Stimulated activated CD4-positive, alpha-beta T cell treated with anti-CD3 and anti-CD28 coated beads, Interleukin-15, amount 100 ng/mL, for 24 hours (primary cell): ENCODE results near the gene ONECUT2.

Source experiments
- DNase-seq: peaks from one replicate; pipeline ENCODE4 v3.0.0-alpha.2; 2020

The ONECUT2 gene

DNA sequence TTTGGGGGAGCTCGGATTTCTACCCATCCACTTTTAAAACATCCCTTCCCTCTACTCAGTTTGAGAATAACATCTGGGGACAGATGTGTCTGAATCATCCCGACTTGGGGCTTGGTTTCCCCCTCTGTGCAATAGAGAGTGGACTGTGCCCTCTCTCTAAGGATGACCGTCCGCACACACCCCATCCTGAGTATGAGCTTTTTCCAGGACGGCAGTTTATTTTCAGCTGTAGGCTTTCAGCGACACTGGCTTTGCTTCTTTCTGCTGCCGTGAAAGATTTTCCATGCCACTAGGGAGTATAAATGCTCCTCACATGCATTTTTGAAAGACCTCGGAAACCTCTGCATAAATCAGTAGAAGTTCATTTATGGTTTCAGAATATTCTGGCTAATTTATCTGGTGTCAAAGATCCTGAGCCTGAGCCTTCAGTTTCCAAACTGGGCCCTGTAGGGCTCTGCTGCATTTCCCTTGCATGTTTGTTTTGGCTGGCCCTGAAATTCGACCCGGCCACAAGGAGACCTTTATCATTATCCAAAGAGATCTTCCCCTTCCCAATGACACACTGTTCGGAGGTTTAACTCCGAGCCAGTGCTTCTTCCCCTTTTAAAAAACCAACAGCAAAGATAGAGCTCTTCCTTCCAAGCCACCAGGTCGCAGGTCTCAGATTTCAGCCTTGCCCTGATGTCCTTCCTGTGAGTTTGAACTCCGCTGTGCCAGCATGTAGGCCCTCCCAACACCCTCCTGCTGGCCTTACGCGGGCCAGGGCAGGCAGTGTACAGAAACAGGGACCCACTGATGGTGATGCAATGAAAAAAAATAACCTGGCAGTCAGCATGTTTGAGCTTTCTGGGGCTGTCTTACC, 98.1 kb downstream of the ONECUT2 start:
- DNase-seq: no peak

DNA sequence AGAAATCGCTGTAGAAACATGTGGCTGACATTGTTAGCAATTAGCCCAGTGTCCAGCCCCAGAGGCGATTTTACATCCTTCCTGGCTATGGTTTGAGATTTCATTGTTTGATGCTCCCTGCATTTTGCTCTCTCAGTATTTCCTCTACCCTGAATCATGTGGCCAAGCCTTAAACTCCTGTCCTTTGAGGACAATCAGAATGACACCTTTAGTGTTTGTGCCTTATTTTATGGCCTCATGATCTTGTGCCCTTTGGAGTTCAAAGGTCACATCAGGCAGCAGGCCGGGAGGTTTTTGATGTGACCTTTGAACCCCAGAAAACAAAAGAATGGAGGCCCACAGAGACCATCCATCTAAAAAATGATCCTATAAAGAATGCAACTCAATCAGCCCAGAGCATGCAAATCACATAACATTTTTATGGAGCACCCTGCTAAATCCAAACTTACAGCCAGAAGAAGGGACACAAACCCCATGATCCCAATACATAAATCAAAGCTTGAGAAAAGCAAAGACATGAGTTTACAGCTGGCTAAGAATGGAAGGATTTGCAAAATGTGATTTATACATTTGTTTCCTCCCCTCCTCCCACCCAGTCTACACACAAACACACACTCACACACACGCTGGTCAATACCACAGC, 98.8 kb downstream of the ONECUT2 start:
- no peak for DNase-seq

DNA sequence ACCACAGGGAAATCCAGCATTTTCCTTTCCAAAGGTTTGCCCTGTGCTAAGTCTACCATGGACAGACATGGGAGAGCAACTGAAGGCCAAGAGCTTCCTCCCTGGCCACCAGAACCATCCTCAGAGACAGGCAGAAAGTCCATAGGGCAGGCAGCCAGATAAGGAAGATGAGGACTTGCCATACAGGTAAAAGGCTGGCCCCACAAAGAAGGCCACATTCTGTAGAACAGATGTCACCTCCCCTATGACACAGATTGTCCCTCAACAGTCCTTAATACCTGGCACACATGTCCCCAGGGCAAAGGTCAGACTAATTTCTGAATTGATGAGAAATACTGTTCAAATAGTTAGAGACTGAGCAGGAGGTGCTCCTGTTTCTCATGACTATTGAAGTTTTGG, 99.3 kb downstream of the ONECUT2 start:
- DNase-seq: no peak

DNA sequence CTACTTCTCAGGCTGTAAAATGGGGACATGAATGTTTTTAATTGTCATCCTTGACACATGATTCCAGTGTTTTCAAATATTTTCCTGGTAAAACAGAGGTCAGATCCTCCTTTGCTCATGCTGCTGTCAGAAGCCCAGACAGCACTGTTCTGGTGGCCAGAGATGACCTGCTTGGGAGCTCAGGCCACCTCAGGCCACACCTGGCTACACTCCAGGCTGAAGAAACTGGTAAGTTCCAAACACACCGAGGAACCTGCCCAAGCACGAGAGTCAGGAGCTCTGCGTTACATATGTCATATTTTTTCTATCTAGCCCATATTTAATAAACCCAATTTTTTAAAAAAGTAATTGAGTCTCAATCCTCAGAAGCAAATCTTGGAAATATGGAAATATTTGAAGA, 103.4 kb downstream of the ONECUT2 start:
- DNase-seq: no peak

DNA sequence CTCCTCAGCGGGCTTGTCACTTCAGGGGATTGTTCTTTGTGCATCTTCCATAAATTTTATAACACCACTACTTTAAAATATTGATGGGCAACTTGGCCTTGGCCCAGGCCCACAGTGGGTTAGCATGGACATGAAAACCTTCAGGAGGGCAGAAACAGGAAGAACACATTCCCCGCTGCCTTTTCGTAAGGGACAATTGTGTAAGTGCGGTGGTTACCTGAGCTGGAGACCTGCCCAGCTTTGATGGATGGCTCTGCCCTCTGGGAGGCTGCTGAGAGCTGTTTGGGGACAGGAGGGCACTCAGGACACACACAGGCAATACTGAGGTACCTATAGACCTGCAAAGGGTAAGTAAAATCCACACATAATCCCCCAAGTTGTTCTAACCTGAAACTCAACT, 104.5 kb downstream of the ONECUT2 start:
- DNase-seq: no peak
